Uterus (tissue), 4 donors: ENCODE measurements around the gene CELSR1. TPM values are rescaled to one million over a fixed set of nuclear protein-coding genes. Genes with fewer than 3 reads are reported as not detected.

ENCODE experiments used
- DNase-seq, 2 donors: peaks; one replicate each; pipeline ENCODE4 v3.0.0-alpha.2; 2019 to 2020
- H3K27ac ChIP-seq, 2 donors: fragments of 200-600 bp; sonication (generic); 1 replicate in 1 of 2; 2 replicates in 1 of 2; pipeline ENCODE4 v1.5.1; 2016 to 2018
- H3K27me3 ChIP-seq, 2 donors: fragments of 200-600 bp; sonication (generic); one replicate each; pipeline ENCODE4 v1.5.1; 2018 to 2019; ENCODE audit warnings: control low read depth in 1 of 2
- H3K36me3 ChIP-seq, 2 donors: fragments of 200-600 bp; sonication (generic); one replicate each; pipeline ENCODE4 v1.5.1; 2019; ENCODE audit warnings: control low read depth in 1 of 2
- H3K4me1 ChIP-seq, 2 donors: fragments of 200-600 bp; sonication (generic); one replicate each; pipeline ENCODE4 v1.5.1; 2018 to 2019; ENCODE audit warnings: control low read depth in 1 of 2
- H3K4me3 ChIP-seq, 2 donors: fragments of 200-600 bp; sonication (generic); 1 replicate in 1 of 2; 2 replicates in 1 of 2; pipeline ENCODE4 v1.5.1; 2018 to 2019; ENCODE audit warnings: mild to moderate bottlenecking in 1 of 2
- H3K9me3 ChIP-seq, 2 donors: fragments of 200-600 bp; sonication (generic); one replicate each; pipeline ENCODE4 v1.5.1; 2019; ENCODE audit warnings: control low read depth in 1 of 2
- POLR2A ChIP-seq, 2 donors: fragments of 450-650 bp; IDR thresholded peaks; one replicate each; pipeline ENCODE4 v1.6.1; 2016; ENCODE audit warnings: antibody characterized with exemption in 2 of 2, mild to moderate bottlenecking in 1 of 2, moderate library complexity in 1 of 2
- intact Hi-C: fragments of 100-400 bp; cut with DNase I; formaldehyde crosslinking; loops from one replicate; pipeline ENCODE4 v1.15.1; 2023; ENCODE audit warnings: low total_unique reads
- total RNA-seq, 4 donors: library from RNA; depleted of rRNA in 3 of 4; stranded (reverse); fragments of >200 nt in 3 of 4; gene quantifications; one replicate each; pipeline versions ENCODE4 v1.1.0 to v1.2.4, GENCODE V29; 2014 to 2023
- TF ChIP-seq, protein P1 (sequence below), 4 experiments: fragments of 200-600 bp in 2 of 4; fragments of 450-650 bp in 2 of 4; sonication (generic) in 2 of 4; IDR thresholded peaks; one replicate each; pipeline ENCODE4 v1.5.1; 2016 to 2019; ENCODE audit warnings: antibody characterized with exemption in 4 of 4, mild to moderate bottlenecking in 2 of 4, moderate library complexity in 1 of 4
- donor health status: DM: yes; HTN: yes; CAD: no.

The CELSR1 gene
- total RNA-seq, 4 donors from 2014 or later = 1.5 to 15.8 (median 8.4) TPM

DNA sequence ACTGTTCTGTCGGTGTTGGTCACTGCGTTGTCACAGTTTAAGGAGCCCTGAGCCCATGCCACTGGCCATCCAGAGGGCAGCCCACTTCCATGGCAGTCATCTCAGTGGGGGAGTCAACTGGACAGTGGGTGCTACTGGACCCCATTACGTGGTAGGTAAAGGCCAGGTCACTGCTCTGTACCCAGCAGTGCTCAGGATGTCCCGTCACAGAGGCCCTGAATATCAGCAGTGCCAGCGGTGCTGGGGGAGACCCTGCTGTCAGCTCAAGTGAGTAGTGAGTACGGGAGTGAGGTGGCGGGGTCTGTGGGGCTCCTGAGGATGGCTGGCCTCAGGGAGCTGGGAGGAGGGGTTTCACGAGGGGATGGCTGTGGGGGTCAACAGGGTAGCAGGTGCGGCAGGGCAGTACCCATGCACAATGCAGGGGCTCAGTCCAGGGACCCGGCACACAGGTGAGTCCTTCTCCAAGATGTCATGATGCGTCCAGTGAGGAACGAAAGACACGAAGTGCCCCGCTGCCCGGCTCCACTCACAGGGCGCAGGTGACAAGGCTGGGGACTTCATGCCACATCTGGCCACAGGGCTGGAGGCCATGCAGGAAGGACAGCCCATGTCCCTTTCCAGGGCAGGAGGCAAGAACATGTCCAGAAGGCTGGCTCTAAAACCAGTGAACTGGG, 27.9 kb downstream of the CELSR1 start:
- no peaks in the 10 kb centered on the region for H3K27me3 ChIP-seq
- no peaks in the 10 kb centered on the region for H3K36me3 ChIP-seq
- no peak for DNase-seq
- intact Hi-C loops = no loop called here
- H3K27ac ChIP-seq = no peak overlapping the region
- H3K4me1 ChIP-seq = no peaks in the 10 kb centered on the region
- H3K4me3 ChIP-seq = no peak overlapping the region
- no peaks in the 10 kb centered on the region for H3K9me3 ChIP-seq
- no peak for TF ChIP-seq POLR2A (IDR thresholded peaks at IDR 0.05)
- TF ChIP-seq, protein P1, sequence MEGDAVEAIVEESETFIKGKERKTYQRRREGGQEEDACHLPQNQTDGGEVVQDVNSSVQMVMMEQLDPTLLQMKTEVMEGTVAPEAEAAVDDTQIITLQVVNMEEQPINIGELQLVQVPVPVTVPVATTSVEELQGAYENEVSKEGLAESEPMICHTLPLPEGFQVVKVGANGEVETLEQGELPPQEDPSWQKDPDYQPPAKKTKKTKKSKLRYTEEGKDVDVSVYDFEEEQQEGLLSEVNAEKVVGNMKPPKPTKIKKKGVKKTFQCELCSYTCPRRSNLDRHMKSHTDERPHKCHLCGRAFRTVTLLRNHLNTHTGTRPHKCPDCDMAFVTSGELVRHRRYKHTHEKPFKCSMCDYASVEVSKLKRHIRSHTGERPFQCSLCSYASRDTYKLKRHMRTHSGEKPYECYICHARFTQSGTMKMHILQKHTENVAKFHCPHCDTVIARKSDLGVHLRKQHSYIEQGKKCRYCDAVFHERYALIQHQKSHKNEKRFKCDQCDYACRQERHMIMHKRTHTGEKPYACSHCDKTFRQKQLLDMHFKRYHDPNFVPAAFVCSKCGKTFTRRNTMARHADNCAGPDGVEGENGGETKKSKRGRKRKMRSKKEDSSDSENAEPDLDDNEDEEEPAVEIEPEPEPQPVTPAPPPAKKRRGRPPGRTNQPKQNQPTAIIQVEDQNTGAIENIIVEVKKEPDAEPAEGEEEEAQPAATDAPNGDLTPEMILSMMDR (IDR thresholded peaks at IDR 0.05) = no peak

DNA sequence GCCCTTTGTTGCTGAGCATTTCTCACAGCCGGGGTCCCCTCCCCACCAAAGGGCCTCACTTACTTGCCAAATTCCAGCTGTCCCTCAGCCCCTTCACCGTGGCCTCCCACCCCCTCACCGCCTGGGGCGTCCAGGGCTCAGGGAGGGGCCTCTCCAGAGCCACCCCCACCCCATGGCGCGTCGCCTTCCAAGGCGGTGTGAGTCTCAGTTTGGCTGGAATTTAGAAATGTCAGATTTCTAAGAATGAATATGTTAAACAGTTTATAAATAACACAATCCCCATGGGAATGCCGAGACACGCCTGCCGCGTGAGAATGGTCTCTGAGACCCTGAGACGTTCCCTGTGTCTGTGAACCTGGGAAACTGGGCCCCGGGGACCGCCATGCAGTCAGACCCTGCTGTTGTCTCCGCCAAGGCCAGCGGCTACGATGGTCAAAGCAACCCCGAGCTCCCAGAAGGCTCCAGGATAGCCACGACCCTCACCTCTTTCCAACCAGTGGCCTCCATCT, 28.9 kb downstream of the CELSR1 start:
- DNase-seq = no peak
- Histone ChIP-seq H3K27me3 (no peaks in the 10 kb centered on the region), H3K9me3 (no peaks in the 10 kb centered on the region), H3K36me3 (no peaks in the 10 kb centered on the region), H3K4me3 (no peak overlapping the region), H3K27ac (no peak overlapping the region), H3K4me1 (no peaks in the 10 kb centered on the region)
- intact Hi-C loops = no loop called here
- TF ChIP-seq, protein P1 (IDR thresholded peaks at IDR 0.05) = no peak
- TF ChIP-seq POLR2A (IDR thresholded peaks at IDR 0.05) = no peak

DNA sequence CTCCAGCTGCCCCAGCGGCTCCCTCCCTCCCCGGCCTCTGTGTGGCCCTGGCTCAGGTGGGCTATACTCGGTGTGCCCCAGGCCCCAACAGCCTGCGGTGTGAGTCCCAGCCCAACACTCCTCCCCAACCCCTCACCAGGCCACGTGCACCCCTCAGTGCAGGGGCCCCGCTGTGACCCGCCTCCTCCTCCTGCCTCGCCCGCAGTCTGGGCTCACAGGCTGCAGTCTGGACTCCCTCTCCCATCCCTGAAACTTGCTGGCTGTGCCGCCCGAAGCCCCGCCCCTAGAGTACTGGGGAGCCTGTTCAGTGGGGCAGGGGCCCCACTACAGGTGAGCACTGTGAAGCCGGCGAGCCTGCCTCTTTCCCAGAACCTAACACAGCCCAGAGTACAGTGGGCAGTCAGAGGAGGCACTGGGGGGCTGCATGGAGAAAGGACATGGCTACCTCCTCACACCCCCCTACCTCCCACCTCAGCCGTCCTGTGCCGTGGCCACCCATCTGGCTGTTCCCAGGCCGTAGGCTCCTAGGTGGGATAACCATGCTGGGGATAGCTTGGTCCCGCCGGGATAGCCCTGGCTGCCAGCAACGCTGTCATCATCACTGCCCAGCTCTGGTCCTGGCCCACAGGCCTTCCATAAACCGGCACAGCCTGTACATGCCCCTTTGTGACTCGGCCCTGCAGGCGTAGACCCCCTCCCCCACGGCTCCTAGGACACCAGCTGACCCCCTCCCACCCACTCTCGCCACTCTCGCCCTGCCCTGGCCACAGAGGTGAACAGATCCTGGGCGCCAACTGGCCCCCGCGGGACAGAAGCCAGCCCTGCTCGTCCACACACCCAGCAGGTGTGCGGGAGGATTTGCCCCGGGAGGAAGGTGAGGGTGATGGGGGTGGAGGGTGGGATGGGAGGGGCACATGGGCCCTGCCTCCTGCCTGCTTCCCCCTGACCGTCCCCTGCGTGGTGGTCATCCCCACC, 29.7 kb downstream of the CELSR1 start:
- DNase-seq = no peak
- H3K27ac ChIP-seq = no peak overlapping the region
- H3K4me1 ChIP-seq = no peaks in the 10 kb centered on the region
- intact Hi-C loops = no loop called here
- TF ChIP-seq, protein P1 (IDR thresholded peaks at IDR 0.05) = no peak
- no peak for TF ChIP-seq POLR2A (IDR thresholded peaks at IDR 0.05)
- H3K36me3 ChIP-seq = no peaks in the 10 kb centered on the region
- H3K9me3 ChIP-seq = no peaks in the 10 kb centered on the region
- H3K27me3 ChIP-seq = no peaks in the 10 kb centered on the region
- no peak overlapping the region for H3K4me3 ChIP-seq

DNA sequence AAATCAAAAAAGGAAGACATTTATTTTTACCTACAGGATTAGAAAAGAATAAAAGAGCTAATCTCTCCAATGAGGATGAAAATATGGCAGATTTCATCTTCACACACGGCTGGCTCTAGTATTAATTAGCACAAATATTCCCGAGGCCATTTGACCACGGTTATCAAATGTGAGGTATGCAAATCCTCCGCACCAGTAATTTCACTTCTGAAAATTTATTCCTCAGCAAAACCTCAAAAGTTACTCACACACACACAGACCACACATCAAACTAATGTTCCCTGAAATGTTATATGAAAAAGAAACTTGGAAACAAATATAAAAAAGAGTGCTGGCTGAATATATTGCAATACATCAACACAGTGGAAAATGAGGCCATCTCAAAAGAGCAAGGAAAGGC, 32.8 kb downstream of the CELSR1 start:
- Histone ChIP-seq H3K4me3 (no peak overlapping the region), H3K36me3 (no peaks in the 10 kb centered on the region), H3K27ac (no peak overlapping the region), H3K9me3 (no peaks in the 10 kb centered on the region), H3K4me1 (no peaks in the 10 kb centered on the region), H3K27me3 (no peaks in the 10 kb centered on the region)
- no peak for TF ChIP-seq POLR2A (IDR thresholded peaks at IDR 0.05)
- TF ChIP-seq, protein P1 (IDR thresholded peaks at IDR 0.05) = no peak
- no peak for DNase-seq
- intact Hi-C loops = no loop called here
